IMR-90 (cell line): ENCODE data around the gene HSH2D. TPM values are rescaled to one million over a fixed set of nuclear protein-coding genes. Genes with fewer than 3 reads are reported as not detected.

Experiments used
- ATAC-seq: fragments of 200-7000 bp; cut with Tn5 transposase; 2 replicates; pipeline ENCODE4 v1.9.1; 2020; ENCODE audit warnings: low read depth, mild to moderate bottlenecking, moderate library complexity
- BruUV-seq: library from RNA; stranded (reverse); fragments of 400-500 nt; replicated peaks from 2 replicates; lab custom pipeline; 2021; lab: Mats Ljungman, UMichigan
- CTCF ChIA-PET: fragments of 300-600 bp; formaldehyde crosslinking; extraction: SDS; loops from one replicate; lab custom pipeline; 2021; ENCODE audit warnings: antibody characterized with exemption; lab: Yijun Ruan, JAX
- POLR2A ChIA-PET: fragments of 300-600 bp; sonication (Branson Sonifier 250); formaldehyde crosslinking; loops from one replicate; lab custom pipeline; 2022; ENCODE audit warnings: antibody characterized with exemption; ENCODE audit not compliant: unreplicated experiment; lab: Charles Lee
- DNase-seq: peaks from one replicate; pipeline ENCODE4 v3.0.0; 2013
- H2AFZ ChIP-seq: replicated peaks from 2 replicates; pipeline ENCODE3; 2013; ENCODE audit warnings: low read length, mild to moderate bottlenecking; ENCODE audit not compliant: poor library complexity
- H2AK5ac ChIP-seq: 2 replicates; pipeline ENCODE4 v1.6.1; 2013; ENCODE audit warnings: low read depth, low read length, inconsistent platforms
- H2AK9ac ChIP-seq: replicated peaks from 2 replicates; pipeline ENCODE3; 2013; ENCODE audit warnings: mild to moderate bottlenecking, low read depth, low read length, moderate library complexity; ENCODE audit not compliant: poor library complexity
- H2BK120ac ChIP-seq: 2 replicates; pipeline ENCODE4 v1.6.1; 2013; ENCODE audit warnings: low read depth, low read length, inconsistent platforms
- H2BK15ac ChIP-seq: 3 replicates; pipeline ENCODE4 v1.6.1; 2013; ENCODE audit warnings: low read depth, low read length, inconsistent platforms
- H2BK20ac ChIP-seq: 2 replicates; pipeline ENCODE4 v1.6.1; 2013; ENCODE audit warnings: low read depth, mild to moderate bottlenecking, inconsistent platforms, low read length, moderate library complexity
- H2BK5ac ChIP-seq: 2 replicates; pipeline ENCODE4 v1.6.1; 2013; ENCODE audit warnings: mild to moderate bottlenecking, low read depth, low read length, inconsistent platforms; ENCODE audit not compliant: poor library complexity, severe bottlenecking
- H3K14ac ChIP-seq: replicated peaks from 2 replicates; pipeline ENCODE4 v1.6.1; 2013; ENCODE audit warnings: low read depth, low read length, inconsistent platforms
- H3K18ac ChIP-seq: 2 replicates; pipeline ENCODE4 v1.6.1; 2013; ENCODE audit warnings: low read depth, low read length, control low read depth
- H3K23ac ChIP-seq: 2 replicates; pipeline ENCODE4 v1.6.1; 2013; ENCODE audit warnings: low read depth, low read length, inconsistent platforms
- H3K27ac ChIP-seq: 2 replicates; pipeline ENCODE4 v1.5.1; 2013; ENCODE audit warnings: mild to moderate bottlenecking, control low read depth, low read length; ENCODE audit not compliant: insufficient read depth
- H3K27me3 ChIP-seq: 2 replicates; pipeline ENCODE4 v1.6.1; 2013; ENCODE audit warnings: low read length; ENCODE audit not compliant: control insufficient read depth, insufficient read depth
- H3K36me3 ChIP-seq: 2 replicates; pipeline ENCODE4 v1.6.1; 2013; ENCODE audit warnings: low read length, mixed read lengths; ENCODE audit not compliant: control insufficient read depth, insufficient read depth
- H3K4ac ChIP-seq: 2 replicates; pipeline ENCODE4 v1.6.1; 2013; ENCODE audit warnings: low read depth, low read length, inconsistent platforms
- H3K4me1 ChIP-seq: 2 replicates; pipeline ENCODE4 v1.6.1; 2013; ENCODE audit warnings: low read length, mixed read lengths; ENCODE audit not compliant: control insufficient read depth, insufficient read depth
- H3K4me2 ChIP-seq: 2 replicates; pipeline ENCODE4 v1.6.1; 2013; ENCODE audit warnings: low read depth, mild to moderate bottlenecking, control low read depth, low read length, moderate library complexity
- H3K4me3 ChIP-seq: 2 replicates; pipeline ENCODE4 v1.5.1; 2013; ENCODE audit warnings: low read depth, mild to moderate bottlenecking, control low read depth, low read length, moderate library complexity; ENCODE audit not compliant: insufficient read depth
- H3K56ac ChIP-seq: 2 replicates; pipeline ENCODE4 v1.6.1; 2013; ENCODE audit warnings: low read length, inconsistent platforms; ENCODE audit not compliant: insufficient read depth; ENCODE audit errors: extremely low read depth
- H3K79me1 ChIP-seq, 2 experiments: 2 replicates each; pipeline ENCODE4 v1.6.1; 2013; ENCODE audit warnings: low read length in 2 of 2, inconsistent platforms in 1 of 2, low read depth in 1 of 2
- H3K9ac ChIP-seq: 2 replicates; pipeline ENCODE4 v1.6.1; 2013; ENCODE audit warnings: low read depth, low read length, control low read depth
- H3K9me1 ChIP-seq: 2 replicates; pipeline ENCODE4 v1.6.1; 2013; ENCODE audit warnings: low read length, inconsistent platforms; ENCODE audit not compliant: insufficient read depth
- H3K9me3 ChIP-seq: 2 replicates; pipeline ENCODE4 v1.6.1; 2013; ENCODE audit warnings: low read length; ENCODE audit not compliant: control insufficient read depth, insufficient read depth
- H4K20me1 ChIP-seq: 2 replicates; pipeline ENCODE4 v1.6.1; 2013; ENCODE audit warnings: low read length, inconsistent platforms; ENCODE audit not compliant: insufficient read depth
- H4K5ac ChIP-seq: 2 replicates; pipeline ENCODE4 v1.6.1; 2013; ENCODE audit warnings: mild to moderate bottlenecking, low read depth, low read length, control low read depth
- H4K8ac ChIP-seq, 2 experiments: 2 replicates each; pipeline ENCODE4 v1.6.1; 2013; ENCODE audit warnings: low read depth in 2 of 2, low read length in 2 of 2, control low read depth in 1 of 2, inconsistent platforms in 1 of 2
- H4K91ac ChIP-seq: 2 replicates; pipeline ENCODE4 v1.6.1; 2013; ENCODE audit warnings: low read depth, low read length, inconsistent platforms; ENCODE audit not compliant: insufficient read depth
- CEBPB ChIP-seq: IDR thresholded peaks from 2 replicates; pipeline ENCODE4 v1.6.1; 2012; ENCODE audit warnings: low read depth, low read length, improper control_type of control experiment
- ELK1 ChIP-seq: fragments of 150-350 bp; IDR thresholded peaks from 2 replicates; pipeline ENCODE4 v1.6.1; 2016; ENCODE audit warnings: low read depth, mild to moderate bottlenecking, low read length, moderate library complexity, borderline replicate concordance
- MAFK ChIP-seq: IDR thresholded peaks from 2 replicates; pipeline ENCODE4 v1.6.1; 2012; ENCODE audit warnings: low read depth, low read length, improper control_type of control experiment
- RCOR1 ChIP-seq: IDR thresholded peaks from 2 replicates; pipeline ENCODE4 v1.6.1; 2012; ENCODE audit warnings: mild to moderate bottlenecking, low read length, improper control_type of control experiment; ENCODE audit not compliant: insufficient replicate concordance
- WGBS, 2 experiments: methylation state at CpG; one replicate each; pipeline versions ENCODE4 v1.1.5 to v1.1.7; 2013; ENCODE audit warnings: missing lambda C conversion rate in 2 of 2; ENCODE audit not compliant: insufficient read length in 1 of 2; ENCODE audit errors: extremely low coverage in 2 of 2; 5-methylcytosine and 5-hydroxymethylcytosine counted together
- dilution Hi-C: fragments of 300-500 bp; cut with HindIII; formaldehyde crosslinking; loops from one replicate; pipeline ENCODE4 v1.14.3; 2018; ENCODE audit warnings: low sequenced_read_pairs; ENCODE audit not compliant: unreplicated experiment
- in situ Hi-C: fragments of 300-500 bp; cut with MboI; formaldehyde crosslinking; loops from 3 replicates; pipeline ENCODE4 v1.14.3; 2019; ENCODE audit warnings: low sequenced_read_pairs, inconsistent platforms, mixed read lengths
- intact Hi-C: fragments of 100-400 bp; cut with micrococcal nuclease; formaldehyde crosslinking; loops from 2 replicates; pipeline ENCODE4 v1.10.0; 2022
- polyA plus RNA-seq, 3 experiments: library from polyadenylated mRNA; depleted of rRNA; stranded (reverse); fragments of >200 nt; gene quantifications; 2 replicates each; pipeline ENCODE4 v1.2.3, GENCODE V29; 2012; ENCODE audit warnings: low replicate concordance in 1 of 3
- total RNA-seq: library from RNA; depleted of rRNA; stranded (reverse); fragments of >200 nt; gene quantifications from 2 replicates; pipeline ENCODE4 v1.2.3, GENCODE V29; 2012

HSH2D gene
- total and polyA plus RNA-seq, 2 of the 4 experiments (the other 2 are of a cell fraction): not detected

GRCh38 chr19:16199275-16199932, 55.9 kb downstream of the HSH2D start (continued):
- no peak for TF ChIP-seq MAFK

GRCh38 chr19:16200038-16201010, 56.8 kb downstream of the HSH2D start:
- H4K20me1 ChIP-seq: peaks cover 51% of the 10 kb centered on the region

More at GRCh38 chr19:16200038-16201010, 56.8 kb downstream of the HSH2D start:
- no peak overlapping the region for H4K5ac ChIP-seq
- H3K18ac ChIP-seq: no peak overlapping the region
- no peak overlapping the region for H3K4ac ChIP-seq
- H2AFZ ChIP-seq: no peak overlapping the region
- POLR2A ChIA-PET: no interaction called here
- H3K9ac ChIP-seq: no peak overlapping the region
- H3K36me3 ChIP-seq: peaks cover 39% of the 10 kb centered on the region
- H2BK20ac ChIP-seq: no peak overlapping the region
- no peaks in the 10 kb centered on the region for H3K27me3 ChIP-seq
- in situ Hi-C loops: no loop called here
- 98% methylated on average over 9 of the region's 20 CpGs; no CpG with 5 or more reads in 1 of the 2 experiments for WGBS, 2 experiments
- no peak overlapping the region for H3K4me3 ChIP-seq
- dilution Hi-C loops: no loop called here
- H3K4me2 ChIP-seq: no peak overlapping the region
- CTCF ChIA-PET: no interaction called here
- H2AK9ac ChIP-seq: peak overlapping the region; percentile 23
- H2BK120ac ChIP-seq: no peak overlapping the region
- H3K9me3 ChIP-seq: no peaks in the 10 kb centered on the region
- H2BK5ac ChIP-seq: no peak overlapping the region
- H3K56ac ChIP-seq: no peak overlapping the region
- no peak overlapping the region for H3K27ac ChIP-seq
- TF ChIP-seq CEBPB (peak; percentile 63), ELK1 (no peak), RCOR1 (no peak)
- H3K9me1 ChIP-seq: peaks cover 24% of the 10 kb centered on the region
- DNase-seq (peak; percentile 33), ATAC-seq (no peak)
- peaks cover 11% of the 10 kb centered on the region for H3K4me1 ChIP-seq
- peaks cover 18 to 59% of the 10 kb centered on the region in 2 experiments; a peak in 3 of 4 replicates for H3K79me1 ChIP-seq
- H4K91ac ChIP-seq: no peak overlapping the region
- no peak overlapping the region for H4K8ac ChIP-seq
- intact Hi-C loops: no loop called here
- H3K14ac ChIP-seq: no peak overlapping the region
- no peak overlapping the region for H2BK15ac ChIP-seq
- H2AK5ac ChIP-seq: no peak overlapping the region
- BruUV-seq: no TSS peak
- H3K23ac ChIP-seq: no peak overlapping the region
